Neuronal stem cell (in vitro differentiated cells): ENCODE measurements around the gene PCDH19.

Experiments
- DNase-seq: peaks from one replicate; pipeline ENCODE4 v3.0.0-alpha.2; 2013; ENCODE audit warnings: low spot score
- H2AFZ ChIP-seq: one replicate; pipeline ENCODE4 v1.6.1; 2013; ENCODE audit warnings: mild to moderate bottlenecking, low read length, inconsistent platforms
- H2AK5ac ChIP-seq: 2 replicates; pipeline ENCODE4 v1.6.1; 2013; ENCODE audit warnings: low read depth, mild to moderate bottlenecking, inconsistent platforms, low read length, moderate library complexity, mixed read lengths
- H2BK120ac ChIP-seq: 2 replicates; pipeline ENCODE4 v1.6.1; 2013; ENCODE audit warnings: low read depth, mild to moderate bottlenecking, inconsistent platforms, low read length, moderate library complexity, mixed read lengths
- H2BK12ac ChIP-seq: one replicate; pipeline ENCODE4 v1.6.1; 2013; ENCODE audit warnings: low read length, inconsistent platforms
- H2BK15ac ChIP-seq: 2 replicates; pipeline ENCODE4 v1.6.1; 2013; ENCODE audit warnings: mild to moderate bottlenecking, low read length, inconsistent platforms, mixed read lengths
- H2BK5ac ChIP-seq: one replicate; pipeline ENCODE4 v1.6.1; 2013; ENCODE audit warnings: inconsistent platforms, mild to moderate bottlenecking, low read length, moderate library complexity
- H3K14ac ChIP-seq: one replicate; pipeline ENCODE4 v1.6.1; 2013; ENCODE audit warnings: low read length, inconsistent platforms
- H3K18ac ChIP-seq: 2 replicates; pipeline ENCODE4 v1.6.1; 2013; ENCODE audit warnings: low read length, inconsistent platforms
- H3K23ac ChIP-seq: 2 replicates; pipeline ENCODE4 v1.6.1; 2013; ENCODE audit warnings: low read depth, mild to moderate bottlenecking, mixed read lengths, low read length, inconsistent platforms; ENCODE audit not compliant: poor library complexity
- H3K27ac ChIP-seq: replicated peaks from 3 replicates; pipeline ENCODE4 v1.5.1; 2013; ENCODE audit warnings: low read length, inconsistent platforms
- H3K27me3 ChIP-seq, 3 experiments: 2 replicates each; pipeline ENCODE4 v1.6.1; 2013; ENCODE audit warnings: low read length in 3 of 3, mild to moderate bottlenecking in 2 of 3, inconsistent platforms in 1 of 3, low read depth in 1 of 3, mixed read lengths in 1 of 3, moderate library complexity in 1 of 3; ENCODE audit not compliant: control insufficient read depth in 3 of 3, insufficient read depth in 3 of 3
- H3K36me3 ChIP-seq, 2 donors: replicated peaks in 1 of 2; 2 replicates each; pipeline ENCODE4 v1.6.1; 2013; ENCODE audit warnings: low read length in 2 of 2; ENCODE audit not compliant: control insufficient read depth in 2 of 2, insufficient read depth in 2 of 2
- H3K4ac ChIP-seq: 2 replicates; pipeline ENCODE4 v1.6.1; 2013; ENCODE audit warnings: inconsistent platforms, mild to moderate bottlenecking, low read length, moderate library complexity
- H3K4me1 ChIP-seq, 2 donors: 1 replicate in 1 of 2; 2 replicates in 1 of 2; pipeline ENCODE4 v1.6.1; 2013; ENCODE audit warnings: low read length in 2 of 2, low read depth in 1 of 2; ENCODE audit not compliant: control insufficient read depth in 2 of 2, insufficient read depth in 1 of 2
- H3K4me2 ChIP-seq: one replicate; pipeline ENCODE4 v1.6.1; 2013; ENCODE audit warnings: mild to moderate bottlenecking, low read length, inconsistent platforms; ENCODE audit not compliant: insufficient read depth, poor library complexity, severe bottlenecking
- H3K4me3 ChIP-seq, 2 donors: 2 replicates each; pipeline ENCODE4 v1.5.1; 2013; ENCODE audit warnings: low read length in 2 of 2, mild to moderate bottlenecking in 2 of 2, inconsistent platforms in 1 of 2, moderate library complexity in 1 of 2
- H3K79me1 ChIP-seq: one replicate; pipeline ENCODE4 v1.6.1; 2013; ENCODE audit warnings: low read depth, mild to moderate bottlenecking, inconsistent platforms, low read length, moderate library complexity
- H3K9ac ChIP-seq: one replicate; pipeline ENCODE4 v1.6.1; 2013; ENCODE audit warnings: mild to moderate bottlenecking, low read depth, low read length, inconsistent platforms; ENCODE audit not compliant: poor library complexity
- H3K9me3 ChIP-seq, 2 donors: replicated peaks in 1 of 2; 2 replicates each; pipeline versions ENCODE3 to v1.6.1; 2013; ENCODE audit warnings: low read length in 2 of 2, mild to moderate bottlenecking in 2 of 2, inconsistent platforms in 1 of 2, low read depth in 1 of 2, mixed read lengths in 1 of 2, moderate library complexity in 1 of 2; ENCODE audit not compliant: control insufficient read depth in 2 of 2, insufficient read depth in 1 of 2
- H4K8ac ChIP-seq: one replicate; pipeline ENCODE4 v1.6.1; 2013; ENCODE audit warnings: low read depth, mild to moderate bottlenecking, inconsistent platforms, low read length, moderate library complexity
- H4K91ac ChIP-seq: one replicate; pipeline ENCODE4 v1.6.1; 2013; ENCODE audit warnings: low read length, low read depth, mild to moderate bottlenecking, inconsistent platforms; ENCODE audit not compliant: poor library complexity
- WGBS, 2 donors: extraction: QIAGEN DNeasy Blood & Tissue Kit; methylation state at CpG; one replicate each; pipeline ENCODE4 v1.1.7; 2013; ENCODE audit warnings: missing lambda C conversion rate in 2 of 2, mixed read lengths in 1 of 2; ENCODE audit not compliant: insufficient read length in 2 of 2, insufficient replicate concordance in 1 of 2; ENCODE audit errors: extremely low coverage in 2 of 2; 5-methylcytosine and 5-hydroxymethylcytosine counted together

The PCDH19 gene

GRCh38 chrX:100264200-100264599 lies 145.9 kb downstream of the PCDH19 start:
- no peak overlapping the region for H4K91ac ChIP-seq
- no peak overlapping the region for H2AFZ ChIP-seq
- H3K9ac ChIP-seq = no peak overlapping the region
- H3K79me1 ChIP-seq = no peaks in the 10 kb centered on the region
- H3K23ac ChIP-seq = no peak overlapping the region
- no peak overlapping the region for H3K4me3 ChIP-seq
- no peak for DNase-seq
- no peak overlapping the region for H2BK120ac ChIP-seq
- no CpG with 5 or more reads among the region's 2 CpGs for WGBS, 2 donors
- H3K14ac ChIP-seq = no peak overlapping the region
- no peak overlapping the region for H3K27ac ChIP-seq
- no peak overlapping the region for H2AK5ac ChIP-seq
- H3K27me3 ChIP-seq = peaks cover 0 to 4% (median 0%) of the 10 kb centered on the region in 3 experiments
- no peaks in the 10 kb centered on the region for H3K4me1 ChIP-seq
- H4K8ac ChIP-seq = no peak overlapping the region
- no peaks in the 10 kb centered on the region for H3K36me3 ChIP-seq
- H2BK5ac ChIP-seq = no peak overlapping the region
- H3K4ac ChIP-seq = no peak overlapping the region
- no peak overlapping the region for H3K18ac ChIP-seq
- no peaks in the 10 kb centered on the region for H3K9me3 ChIP-seq
- H2BK15ac ChIP-seq = no peak overlapping the region
- H2BK12ac ChIP-seq = no peak overlapping the region
- no peak overlapping the region for H3K4me2 ChIP-seq

GRCh38 chrX:100263650-100264049 lies 146.4 kb downstream of the PCDH19 start:
- H2BK5ac ChIP-seq = no peak overlapping the region
- H4K8ac ChIP-seq = no peak overlapping the region
- H3K79me1 ChIP-seq = no peaks in the 10 kb centered on the region
- no peak overlapping the region for H3K18ac ChIP-seq
- DNase-seq = no peak
- no peak overlapping the region for H3K4me2 ChIP-seq
- no peak overlapping the region for H3K4me3 ChIP-seq
- no peak overlapping the region for H2BK12ac ChIP-seq
- no peak overlapping the region for H2BK120ac ChIP-seq
- H3K4ac ChIP-seq = no peak overlapping the region
- H4K91ac ChIP-seq = no peak overlapping the region
- H3K36me3 ChIP-seq = no peaks in the 10 kb centered on the region
- no peak overlapping the region for H3K9ac ChIP-seq
- no peaks in the 10 kb centered on the region for H3K4me1 ChIP-seq
- H2AK5ac ChIP-seq = no peak overlapping the region
- H3K14ac ChIP-seq = no peak overlapping the region
- H3K27ac ChIP-seq = no peak overlapping the region
- H3K23ac ChIP-seq = no peak overlapping the region
- WGBS, 2 donors = no CpG with 5 or more reads among the region's 3 CpGs
- no peak overlapping the region for H2BK15ac ChIP-seq
- H2AFZ ChIP-seq = no peak overlapping the region
- peaks cover 0 to 4% (median 0%) of the 10 kb centered on the region in 3 experiments for H3K27me3 ChIP-seq
- no peaks in the 10 kb centered on the region for H3K9me3 ChIP-seq

- Histone ChIP-seq H2BK5ac (no peak overlapping the region), H3K9ac (no peak overlapping the region), H2BK12ac (no peak overlapping the region), H3K4me1 (no peaks in the 10 kb centered on the region), H4K91ac (no peak overlapping the region), H2BK120ac (no peak overlapping the region), H3K4ac (no peak overlapping the region), H3K14ac (no peak overlapping the region), H2BK15ac (no peak overlapping the region), H3K36me3 (no peaks in the 10 kb centered on the region), H3K9me3 (no peaks in the 10 kb centered on the region), H3K18ac (no peak overlapping the region), H3K27ac (no peak overlapping the region), H3K23ac (no peak overlapping the region), H3K4me2 (no peak overlapping the region), H3K79me1 (no peaks in the 10 kb centered on the region), H2AK5ac (no peak overlapping the region), H3K4me3 (no peak overlapping the region), H4K8ac (no peak overlapping the region), H3K27me3 (peaks cover 0 to 7% (median 0%) of the 10 kb centered on the region in 3 experiments), H2AFZ (no peak overlapping the region)
- no peak for DNase-seq
- no CpG with 5 or more reads among the region's 4 CpGs for WGBS, 2 donors
Observed at GRCh38 chrX:100248885-100249493, 161.1 kb downstream of the PCDH19 start.

- H3K27me3 ChIP-seq = peaks cover 0 to 7% (median 0%) of the 10 kb centered on the region in 3 experiments
- no peak overlapping the region for H3K14ac ChIP-seq
- H3K9ac ChIP-seq = no peak overlapping the region
- H3K4me2 ChIP-seq = no peak overlapping the region
- H4K91ac ChIP-seq = no peak overlapping the region
- H2AFZ ChIP-seq = no peak overlapping the region
- H2BK15ac ChIP-seq = no peak overlapping the region
- H2BK12ac ChIP-seq = no peak overlapping the region
- no peaks in the 10 kb centered on the region for H3K4me1 ChIP-seq
- H3K4ac ChIP-seq = no peak overlapping the region
- no peak overlapping the region for H3K23ac ChIP-seq
- H3K79me1 ChIP-seq = no peaks in the 10 kb centered on the region
- H3K18ac ChIP-seq = no peak overlapping the region
- H2BK5ac ChIP-seq = no peak overlapping the region
- no peaks in the 10 kb centered on the region for H3K36me3 ChIP-seq
- no peak for DNase-seq
- H3K9me3 ChIP-seq = no peaks in the 10 kb centered on the region
- H3K4me3 ChIP-seq = no peak overlapping the region
- H4K8ac ChIP-seq = no peak overlapping the region
- no peak overlapping the region for H2BK120ac ChIP-seq
- no peak overlapping the region for H3K27ac ChIP-seq
- no peak overlapping the region for H2AK5ac ChIP-seq
Observed at GRCh38 chrX:100247826-100248225, 162.2 kb downstream of the PCDH19 start.
